GM18502 (cell line): ENCODE measurements around the gene LHX3.

ENCODE experiments used
- ATAC-seq: cut with Tn5 transposase; IDR thresholded peaks from one replicate; pipeline ENCODE4 v1.9.1; 2021; ENCODE audit warnings: mild to moderate bottlenecking; ENCODE audit not compliant: unreplicated experiment, poor library complexity

Gene LHX3

GRCh38 chr9:136209786-136210185 is 4.9 kb upstream of the LHX3 start:
- ATAC-seq, result no peak

GRCh38 chr9:136209232-136209631 is 4.3 kb upstream of the LHX3 start:
- ATAC-seq, result no peak

- ATAC-seq, result no peak
Observed at GRCh38 chr9:136208675-136209074, 3.7 kb upstream of the LHX3 start.

GRCh38 chr9:136207616-136208015 is 2.7 kb upstream of the LHX3 start:
- ATAC-seq, result no peak

- no peak for ATAC-seq
Observed at GRCh38 chr9:136206602-136207275, 1.8 kb upstream of the LHX3 start.

GRCh38 chr9:136205707-136205992 is 722 bp upstream of the LHX3 start:
- ATAC-seq, result no peak

GRCh38 chr9:136204145-136204805 is 653 bp downstream of the LHX3 start:
- no peak for ATAC-seq

GRCh38 chr9:136203408-136204144 is 1.4 kb downstream of the LHX3 start:
- ATAC-seq, result no peak

- no peak for ATAC-seq
Observed at GRCh38 chr9:136202454-136203407, 2.2 kb downstream of the LHX3 start.

GRCh38 chr9:136201609-136202453 is 3.1 kb downstream of the LHX3 start:
- ATAC-seq, result no peak

- ATAC-seq, result no peak
Observed at GRCh38 chr9:136201174-136201573, 3.8 kb downstream of the LHX3 start.

- ATAC-seq, result no peak
Observed at GRCh38 chr9:136200424-136200823, 4.5 kb downstream of the LHX3 start.

GRCh38 chr9:136199391-136200288 is 5.3 kb downstream of the LHX3 start:
- ATAC-seq, result no peak

GRCh38 chr9:136198605-136199083 is 6.3 kb downstream of the LHX3 start:
- ATAC-seq, result no peak

GRCh38 chr9:136197930-136198604 is 6.9 kb downstream of the LHX3 start:
- ATAC-seq, result no peak

- ATAC-seq, result no peak
Observed at GRCh38 chr9:136197084-136197875, 7.6 kb downstream of the LHX3 start.

GRCh38 chr9:136196404-136197083 is 8.4 kb downstream of the LHX3 start:
- no peak for ATAC-seq
